HepG2 (cell line): Measurements from ENCODE around the gene MIA. TPM values are rescaled to one million over a fixed set of nuclear protein-coding genes. Genes with fewer than 3 reads are reported as not detected.

Experiments
- AGO1 ChIP-seq: fragments of 200-400 bp; formaldehyde crosslinking; IDR thresholded peaks from 2 replicates; pipeline ENCODE4 v1.6.1; 2017; ENCODE audit warnings: mild to moderate bottlenecking, low read depth, low read length, moderate library complexity; ENCODE audit not compliant: poor library complexity, severe bottlenecking
- ARNTL ChIP-seq: sonication (generic); formaldehyde crosslinking; IDR thresholded peaks from 2 replicates; pipeline ENCODE4 v1.4.0; 2020; ENCODE audit warnings: mild to moderate bottlenecking, missing genetic modification reagents
- ESRRA ChIP-seq: sonication (generic); formaldehyde crosslinking; IDR thresholded peaks from 2 replicates; pipeline ENCODE4 v1.5.1; 2020; ENCODE audit warnings: mild to moderate bottlenecking, low read depth, missing genetic modification reagents
- FOXO4 ChIP-seq: sonication (generic); formaldehyde crosslinking; conservative IDR thresholded peaks from 2 replicates; pipeline ENCODE4 v1.8.1; 2023; ENCODE audit warnings: missing genetic modification reagents
- HNF4A ChIP-seq: sonication (generic); formaldehyde crosslinking; IDR thresholded peaks from 2 replicates; pipeline ENCODE4 v1.4.0; 2020; ENCODE audit warnings: missing genetic modification reagents
- KIAA2018 ChIP-seq: sonication (generic); formaldehyde crosslinking; IDR thresholded peaks from 2 replicates; pipeline ENCODE4 v1.5.0; 2020; ENCODE audit warnings: mild to moderate bottlenecking, missing genetic modification reagents, borderline replicate concordance
- NR2F6 ChIP-seq, 2 experiments: IDR thresholded peaks; 2 replicates each; pipeline ENCODE4 v1.6.1; 2016; ENCODE audit warnings: antibody characterized with exemption in 1 of 2, mild to moderate bottlenecking in 1 of 2
- PATZ1 ChIP-seq: sonication (generic); formaldehyde crosslinking; IDR thresholded peaks from 2 replicates; pipeline ENCODE4 v1.4.0; 2020; ENCODE audit warnings: missing genetic modification reagents
- POLR2AphosphoS5 ChIP-seq: IDR thresholded peaks from 2 replicates; pipeline ENCODE4 v1.6.1; 2012; ENCODE audit warnings: low read depth, low read length
- SPEN ChIP-seq: sonication (generic); formaldehyde crosslinking; IDR thresholded peaks from 2 replicates; pipeline ENCODE4 v1.5.1; 2020; ENCODE audit warnings: low read depth, mild to moderate bottlenecking, missing genetic modification reagents
- STAG1 ChIP-seq: sonication (generic); formaldehyde crosslinking; IDR thresholded peaks from 2 replicates; pipeline ENCODE4 v1.4.0; 2020; ENCODE audit warnings: missing genetic modification reagents
- ZNF543 ChIP-seq: sonication (generic); formaldehyde crosslinking; IDR thresholded peaks from 2 replicates; pipeline ENCODE4 v1.4.0; 2020; ENCODE audit warnings: mild to moderate bottlenecking, missing genetic modification reagents
- ZNF570 ChIP-seq: sonication (generic); formaldehyde crosslinking; IDR thresholded peaks from 2 replicates; pipeline ENCODE4 v1.4.0; 2020; ENCODE audit warnings: mild to moderate bottlenecking, missing genetic modification reagents, borderline replicate concordance
- ZNF660 ChIP-seq: sonication (generic); formaldehyde crosslinking; IDR thresholded peaks from 2 replicates; pipeline ENCODE4 v1.5.1; 2020; ENCODE audit warnings: mild to moderate bottlenecking, low read depth, missing genetic modification reagents, borderline replicate concordance
- polyA plus RNA-seq, 8 experiments: library from polyadenylated mRNA; depleted of rRNA in 3 of 8; stranded (reverse) in 7 of 8; unstranded in 1 of 8; fragments of >200 nt; fragmentation: Illumina TruSeq in 4 of 8; extraction: Trizol in 4 of 8; gene quantifications; 2 replicates each; pipeline versions ENCODE4 v1.2.1 to v1.2.3, GENCODE V29; 2011 to 2016; ENCODE audit warnings: low read depth in 4 of 8, missing spikeins in 1 of 8, mixed read lengths in 1 of 8; ENCODE audit not compliant: insufficient read depth in 1 of 8
- total RNA-seq, 5 experiments: library from RNA; depleted of rRNA; stranded (reverse); fragments of >200 nt; fragmentation: Illumina TruSeq; extraction: Trizol; gene quantifications; 2 replicates each; pipeline ENCODE4 v1.2.3, GENCODE V29; 2016; ENCODE audit warnings: low read depth in 1 of 5
- TF ChIP-seq, protein P1 (sequence below): IDR thresholded peaks from 2 replicates; pipeline ENCODE4 v1.6.1; 2016; ENCODE audit warnings: missing compliant biosample characterization, missing genetic modification reagents, borderline replicate concordance

Gene MIA
- total and polyA plus RNA-seq, 2 of the 13 experiments (the other 11 are each of a cell fraction or from before 2014, with no cell fraction given), result 0.61 TPM; not detected in 1

- TF ChIP-seq KIAA2018 (CRISPR knock-in tag), result no peak
- TF ChIP-seq ESRRA (CRISPR knock-in tag), result no peak; the same call in 1 of the 2 replicates
- TF ChIP-seq ZNF570 (CRISPR knock-in tag), result no peak
- TF ChIP-seq, protein P1, sequence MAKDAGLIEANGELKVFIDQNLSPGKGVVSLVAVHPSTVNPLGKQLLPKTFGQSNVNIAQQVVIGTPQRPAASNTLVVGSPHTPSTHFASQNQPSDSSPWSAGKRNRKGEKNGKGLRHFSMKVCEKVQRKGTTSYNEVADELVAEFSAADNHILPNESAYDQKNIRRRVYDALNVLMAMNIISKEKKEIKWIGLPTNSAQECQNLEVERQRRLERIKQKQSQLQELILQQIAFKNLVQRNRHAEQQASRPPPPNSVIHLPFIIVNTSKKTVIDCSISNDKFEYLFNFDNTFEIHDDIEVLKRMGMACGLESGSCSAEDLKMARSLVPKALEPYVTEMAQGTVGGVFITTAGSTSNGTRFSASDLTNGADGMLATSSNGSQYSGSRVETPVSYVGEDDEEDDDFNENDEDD (CRISPR knock-in tag), result no peak
- no peak for TF ChIP-seq ZNF660 (CRISPR knock-in tag)
- TF ChIP-seq FOXO4, result no peak
- TF ChIP-seq ZNF543 (CRISPR knock-in tag), result peak; percentile 54; the same call in 1 of the 2 replicates
- TF ChIP-seq HNF4A (CRISPR knock-in tag), result peak; percentile 91
- TF ChIP-seq PATZ1 (CRISPR knock-in tag), result peak; percentile 53
- peak; percentile 36; the same call in 1 of the 2 replicates for TF ChIP-seq SPEN (CRISPR knock-in tag)
- TF ChIP-seq POLR2AphosphoS5, result peak; percentile 44
- TF ChIP-seq STAG1 (CRISPR knock-in tag), result peak; percentile 17; the same call in 1 of the 2 replicates
- TF ChIP-seq AGO1, result no peak
- TF ChIP-seq ARNTL, result 0 out of 2 replicates have a peak, but pooled peaks have one; percentile 41
- no peak for TF ChIP-seq NR2F6 (IDR thresholded peaks at IDR 0.05)
- TF ChIP-seq NR2F6 (CRISPR knock-in tag; IDR thresholded peaks at IDR 0.05), result 0 out of 2 replicates have a peak, but pooled peaks have one; percentile 11
These were observed 20.6 kb upstream of the MIA start (continued) for GRCh38 chr19:40754611-40755247.
